ENCODE data around the gene CHST11. TPM values are rescaled to one million over a fixed set of nuclear protein-coding genes. Genes with fewer than 3 reads are reported as not detected.

CHST11 gene
- total RNA-seq, 1 experiment from 2014 or later = 1.1 TPM

- H3K27ac Mint-ChIP-seq (ENCODE audit: unreplicated experiment) = no peak overlapping the region
- intact Hi-C loops (cut with micrococcal nuclease; ENCODE audit: unreplicated experiment) = no loop called here
- no peak overlapping the region for H3K4me3 Mint-ChIP-seq (ENCODE audit: low read depth, unreplicated experiment)
- no peaks in the 10 kb centered on the region for H3K4me1 Mint-ChIP-seq (ENCODE audit: low read depth, unreplicated experiment)
- H3K36me3 Mint-ChIP-seq (ENCODE audit: insufficient read depth, unreplicated experiment) = no peaks in the 10 kb centered on the region
- H3K9me3 Mint-ChIP-seq (ENCODE audit: low read depth, unreplicated experiment) = no peaks in the 10 kb centered on the region
- peaks cover 20% of the 10 kb centered on the region for H3K27me3 Mint-ChIP-seq (ENCODE audit: unreplicated experiment)
- BruUV-seq (replicated peaks) = no TSS peak
- no peak for DNase-seq
- TF ChIP-seq CTCF (IDR thresholded peaks at IDR 0.05; ENCODE audit: unreplicated experiment) = no peak
- CTCF ChIA-PET = no interaction called here
Observed at GRCh38 chr12:104624529-104624928, 167.8 kb downstream of the CHST11 start.

GRCh38 chr12:104626069-104626837, 169.5 kb downstream of the CHST11 start:
- BruUV-seq (replicated peaks) = no TSS peak
- DNase-seq = no peak
- Mint-ChIP-seq H3K36me3 (ENCODE audit: insufficient read depth, unreplicated experiment) (no peaks in the 10 kb centered on the region), H3K4me3 (ENCODE audit: low read depth, unreplicated experiment) (no peak overlapping the region), H3K27me3 (ENCODE audit: unreplicated experiment) (peaks cover 26% of the 10 kb centered on the region), H3K9me3 (ENCODE audit: low read depth, unreplicated experiment) (no peaks in the 10 kb centered on the region), H3K27ac (ENCODE audit: unreplicated experiment) (no peak overlapping the region), H3K4me1 (ENCODE audit: low read depth, unreplicated experiment) (no peaks in the 10 kb centered on the region)
- CTCF ChIA-PET = interaction anchor here (0.7 to 1.1 kb wide), 2 partner anchors 17 to 600 kb away, joined by 3 read pairs; no protein-coding TSS in a partner anchor
- intact Hi-C loops (cut with micrococcal nuclease; ENCODE audit: unreplicated experiment) = no loop called here
- no peak for TF ChIP-seq CTCF (IDR thresholded peaks at IDR 0.05; ENCODE audit: unreplicated experiment)

GRCh38 chr12:104627231-104627989, 170.7 kb downstream of the CHST11 start:
- Mint-ChIP-seq H3K27me3 (ENCODE audit: unreplicated experiment) (peaks cover 38% of the 10 kb centered on the region), H3K36me3 (ENCODE audit: insufficient read depth, unreplicated experiment) (no peaks in the 10 kb centered on the region), H3K4me3 (ENCODE audit: low read depth, unreplicated experiment) (no peak overlapping the region), H3K27ac (ENCODE audit: unreplicated experiment) (no peak overlapping the region), H3K4me1 (ENCODE audit: low read depth, unreplicated experiment) (no peaks in the 10 kb centered on the region), H3K9me3 (ENCODE audit: low read depth, unreplicated experiment) (no peaks in the 10 kb centered on the region)
- CTCF ChIA-PET = no interaction called here
- intact Hi-C loops (cut with micrococcal nuclease; ENCODE audit: unreplicated experiment) = no loop called here
- BruUV-seq (replicated peaks) = no TSS peak
- no peak for DNase-seq
- TF ChIP-seq CTCF (IDR thresholded peaks at IDR 0.05; ENCODE audit: unreplicated experiment) = no peak

GRCh38 chr12:104627990-104628830, 171.5 kb downstream of the CHST11 start:
- CTCF ChIA-PET = no interaction called here
- H3K9me3 Mint-ChIP-seq (ENCODE audit: low read depth, unreplicated experiment) = no peaks in the 10 kb centered on the region
- no TSS peak for BruUV-seq (replicated peaks)
- no peak for DNase-seq
- peaks cover 46% of the 10 kb centered on the region for H3K27me3 Mint-ChIP-seq (ENCODE audit: unreplicated experiment)
- H3K27ac Mint-ChIP-seq (ENCODE audit: unreplicated experiment) = no peak overlapping the region
- no peak for TF ChIP-seq CTCF (IDR thresholded peaks at IDR 0.05; ENCODE audit: unreplicated experiment)
- H3K36me3 Mint-ChIP-seq (ENCODE audit: insufficient read depth, unreplicated experiment) = no peaks in the 10 kb centered on the region
- H3K4me3 Mint-ChIP-seq (ENCODE audit: low read depth, unreplicated experiment) = no peak overlapping the region
- intact Hi-C loops (cut with micrococcal nuclease; ENCODE audit: unreplicated experiment) = no loop called here
- no peaks in the 10 kb centered on the region for H3K4me1 Mint-ChIP-seq (ENCODE audit: low read depth, unreplicated experiment)
